Stimulated activated CD8-positive, alpha-beta memory T cell treated with anti-CD3 and anti-CD28 coated beads, Interleukin-15, amount 100 ng/mL, for 24 hours (primary cell): ENCODE measurements around the gene LSM14B.
A peak's percentile ranks its signal among the peaks of the same experiment; 100 is the strongest.
"Not testable (repeated sequence)": the region's sequence is repeated elsewhere in the genome, so short reads cannot be mapped to it uniquely, and the experiment has no call there.

ENCODE experiments used
- DNase-seq: peaks from one replicate; pipeline ENCODE4 v3.0.0-alpha.2; 2020; ENCODE audit warnings: low read depth

Gene LSM14B

GRCh38 chr20:62121776-62122653 is at the start of gene LSM14B:
LSM14B (plus strand) TSS chr20:62122475; CDS start chr20:62122667, 192 bp downstream.
- peak; percentile 99 for DNase-seq

GRCh38 chr20:62073323-62073722 is 49.0 kb upstream of the LSM14B start:
- no peak for DNase-seq

- no peak for DNase-seq
These were observed 43.1 kb upstream of the LSM14B start for GRCh38 chr20:62079166-62079565.

DNA sequence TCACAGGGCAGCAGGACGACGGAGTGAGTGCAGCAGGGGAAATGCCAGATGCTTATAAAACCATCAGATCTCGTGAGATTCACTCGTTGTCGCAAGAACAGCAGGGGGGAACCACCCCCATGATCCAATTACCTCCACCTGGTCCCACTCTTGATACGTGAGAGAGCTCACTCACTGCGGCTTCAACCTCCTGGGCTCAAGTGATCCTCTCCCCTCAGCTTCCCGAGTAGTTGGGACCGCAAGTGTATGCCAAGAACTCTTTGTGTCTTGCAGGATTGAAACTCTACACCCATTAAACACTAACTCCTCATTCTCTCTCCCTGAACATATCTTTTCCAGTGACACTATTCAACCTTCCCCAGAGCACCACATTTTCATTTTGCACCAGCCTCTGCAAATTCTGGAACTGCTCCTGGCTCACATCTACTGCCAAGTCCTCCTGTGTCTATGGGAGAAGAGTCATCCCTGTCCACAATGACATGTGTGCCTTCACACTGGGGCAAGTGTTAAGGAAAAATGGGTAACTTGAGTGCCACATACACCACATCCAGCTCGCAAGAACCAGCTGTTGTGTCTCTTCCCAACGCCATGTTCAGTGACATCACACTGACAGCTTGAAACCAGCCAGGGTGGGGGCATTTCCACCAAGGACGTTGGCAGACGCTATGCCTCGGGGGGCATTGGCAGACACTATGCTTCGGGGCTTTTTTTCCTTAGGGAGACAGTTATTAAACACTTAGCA is 41.9 kb upstream of the LSM14B start:
- no peak for DNase-seq

DNA sequence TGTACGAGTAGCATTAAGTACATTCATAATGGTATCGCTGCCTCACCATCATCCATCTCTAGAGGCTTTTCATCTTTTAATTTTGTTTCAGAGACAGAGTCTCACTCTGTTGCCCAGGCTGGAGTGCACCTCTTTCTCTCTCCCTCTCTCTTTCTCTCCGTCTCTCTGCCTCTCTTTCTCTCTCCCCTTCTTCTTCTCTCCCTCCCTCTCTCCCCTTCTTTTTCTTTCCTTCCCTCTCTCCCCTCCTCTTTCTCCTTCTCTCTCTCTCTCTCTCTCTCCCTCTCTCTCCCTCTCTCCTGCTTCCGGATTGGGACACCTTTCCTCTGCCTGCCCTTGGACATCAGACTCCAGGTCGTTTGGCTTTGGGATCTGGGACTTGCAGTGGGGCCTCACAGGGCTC is 39.0 kb upstream of the LSM14B start:
- no peak for DNase-seq

DNA sequence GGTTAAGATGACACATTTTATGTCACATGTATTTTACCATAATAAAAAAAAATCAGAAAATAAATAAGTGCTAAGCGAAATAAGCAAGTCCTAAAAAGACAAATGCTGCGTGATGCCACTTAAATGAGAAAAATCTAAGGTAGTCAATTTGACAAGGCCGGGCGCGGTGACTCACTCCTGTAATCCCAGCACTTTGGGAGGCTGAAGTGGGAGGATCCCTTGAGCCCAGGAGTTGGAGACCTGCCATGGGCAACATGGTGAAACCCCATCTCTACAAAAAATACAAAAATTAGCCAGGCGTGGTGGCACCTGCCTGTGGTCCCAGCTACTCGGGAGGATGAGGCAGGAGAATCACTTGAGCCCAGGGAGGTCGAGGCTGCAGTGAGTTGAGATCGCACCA is 38.1 kb upstream of the LSM14B start:
- not testable (repeated sequence) for DNase-seq

GRCh38 chr20:62085206-62085605 is 37.1 kb upstream of the LSM14B start:
- DNase-seq: no peak

- no peak for DNase-seq
These were observed 35.0 kb upstream of the LSM14B start for GRCh38 chr20:62087227-62087626.

DNA sequence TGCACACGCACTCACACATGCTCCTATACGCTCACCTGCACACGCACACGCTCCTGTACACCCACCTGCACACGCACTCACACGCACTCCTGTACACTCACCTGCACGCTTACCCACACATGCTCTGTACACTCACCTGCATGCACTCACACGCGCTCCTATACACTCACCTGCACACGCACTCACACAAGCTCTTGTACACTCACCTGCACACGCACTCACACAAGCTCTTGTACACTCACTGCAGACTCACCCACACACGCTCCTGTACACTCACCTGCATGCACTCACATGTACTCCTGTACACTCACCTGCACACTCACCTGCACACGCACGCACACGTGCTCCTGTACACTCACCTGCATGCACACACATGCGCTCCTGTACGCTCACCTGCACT is 34.6 kb upstream of the LSM14B start:
- no peak for DNase-seq

GRCh38 chr20:62088258-62089127 is 33.8 kb upstream of the LSM14B start:
- no peak for DNase-seq

- DNase-seq: no peak
These were observed 32.9 kb upstream of the LSM14B start for GRCh38 chr20:62089393-62089792.

DNA sequence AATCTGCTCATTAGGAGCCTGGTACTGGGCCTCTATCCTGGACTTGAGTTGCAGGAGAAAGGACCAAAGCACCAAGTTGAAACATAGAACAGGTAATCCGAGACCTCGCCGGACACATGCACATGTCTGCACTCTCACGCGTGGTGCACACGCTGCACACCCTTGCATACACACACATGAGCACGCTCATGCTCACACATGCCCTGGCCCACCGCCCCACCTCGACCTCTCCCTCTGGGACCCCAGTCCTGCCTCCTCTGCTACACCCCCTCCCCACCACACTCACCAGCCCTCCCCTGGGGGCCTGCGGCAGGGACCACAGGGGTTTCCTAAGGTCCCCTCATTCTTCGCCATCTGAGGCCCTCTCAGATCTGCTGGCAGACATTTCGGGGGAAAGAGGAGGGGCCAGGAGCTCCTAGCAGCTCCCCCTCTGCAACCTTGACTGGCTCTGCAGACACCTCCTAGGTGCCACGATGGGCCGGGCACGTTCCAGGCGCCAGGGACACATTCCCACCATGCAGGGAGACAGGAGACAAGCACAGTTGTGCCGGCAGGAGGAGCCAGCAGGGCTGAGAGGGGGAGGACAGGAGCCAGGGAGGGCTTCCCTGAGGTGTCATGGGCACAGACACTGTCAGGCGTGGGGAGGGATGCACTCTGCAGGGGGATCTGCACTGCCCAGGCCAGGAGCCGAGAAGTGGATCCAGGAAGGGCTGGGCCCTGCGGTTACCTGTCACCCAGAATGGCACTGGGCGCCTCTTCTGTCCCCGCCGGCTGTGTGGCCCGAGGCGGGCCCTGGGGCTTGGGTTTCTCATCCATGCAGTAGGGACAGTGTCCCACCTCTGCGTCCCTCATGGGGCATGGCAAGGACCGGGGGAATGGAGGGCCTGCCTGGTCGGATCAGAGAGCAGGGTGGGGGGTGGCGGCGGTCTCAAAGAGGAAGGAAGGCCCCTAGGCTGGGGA is 25.6 kb upstream of the LSM14B start:
- DNase-seq: no peak

GRCh38 chr20:62097881-62098407 is 24.3 kb upstream of the LSM14B start:
- no peak for DNase-seq

GRCh38 chr20:62101078-62101477 is 21.2 kb upstream of the LSM14B start:
- DNase-seq: no peak

DNA sequence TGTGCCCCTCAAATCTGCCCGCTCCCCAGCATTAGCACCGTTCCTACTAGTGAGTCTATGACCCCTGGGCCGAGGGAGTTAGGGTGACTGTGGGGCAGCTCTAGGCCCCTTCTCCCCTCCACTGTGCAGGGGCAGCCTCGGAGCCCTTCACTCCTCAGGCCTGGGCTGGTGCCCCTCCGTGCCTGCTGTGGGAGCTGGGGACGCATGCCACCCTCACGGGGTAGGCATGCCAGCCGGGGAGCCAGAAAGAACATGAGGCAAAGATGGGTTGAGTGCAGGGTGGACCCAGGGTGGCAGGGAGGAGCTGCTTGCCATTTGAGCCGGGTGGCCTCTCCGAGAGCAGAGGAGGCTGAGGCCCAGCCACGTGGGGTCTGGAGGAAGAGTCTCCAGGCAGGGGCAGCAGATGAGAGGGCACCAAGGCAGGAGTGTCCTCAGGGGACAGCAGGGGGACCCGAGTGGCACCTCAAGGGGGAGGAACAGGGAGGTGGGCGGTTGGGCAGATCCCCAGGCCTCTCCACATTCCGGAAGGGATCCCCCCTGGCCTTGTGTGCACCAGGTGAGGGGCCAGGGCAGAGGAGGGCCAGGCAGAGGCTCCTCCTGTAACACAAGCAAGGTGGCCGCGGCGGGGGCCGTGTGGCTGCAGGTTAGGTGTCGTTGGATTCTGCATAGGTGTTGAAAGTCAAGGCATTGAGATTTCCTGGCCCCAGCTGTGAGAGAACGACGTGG is 18.6 kb upstream of the LSM14B start:
- no peak for DNase-seq

DNA sequence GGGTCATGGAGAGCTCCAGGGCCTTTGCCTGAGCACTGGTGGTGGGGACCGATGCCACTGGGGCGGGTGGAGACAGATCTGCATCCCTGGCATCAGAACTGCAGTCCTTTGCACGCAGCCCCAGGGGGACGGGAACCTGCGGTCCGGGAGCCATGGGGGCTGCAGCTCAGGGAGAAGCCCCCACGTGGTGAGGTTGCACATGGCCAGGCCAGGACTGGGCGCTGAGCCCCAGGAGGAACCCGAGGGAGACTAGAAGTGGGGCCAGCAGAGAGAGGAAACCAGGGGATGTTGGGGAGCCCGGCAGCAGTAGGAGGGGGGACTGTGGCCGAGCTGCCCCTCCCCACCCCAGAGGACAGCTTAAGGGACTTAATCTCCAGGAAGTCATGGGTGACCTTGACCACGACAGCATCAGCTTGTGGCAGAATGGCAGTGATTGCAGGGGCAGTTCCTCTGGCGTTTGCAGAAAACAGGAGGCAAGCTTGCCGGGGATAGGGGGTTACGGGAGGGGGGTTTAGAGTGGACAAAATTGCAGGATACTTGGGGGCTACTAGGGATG is 18.0 kb upstream of the LSM14B start:
- no peak for DNase-seq

DNA sequence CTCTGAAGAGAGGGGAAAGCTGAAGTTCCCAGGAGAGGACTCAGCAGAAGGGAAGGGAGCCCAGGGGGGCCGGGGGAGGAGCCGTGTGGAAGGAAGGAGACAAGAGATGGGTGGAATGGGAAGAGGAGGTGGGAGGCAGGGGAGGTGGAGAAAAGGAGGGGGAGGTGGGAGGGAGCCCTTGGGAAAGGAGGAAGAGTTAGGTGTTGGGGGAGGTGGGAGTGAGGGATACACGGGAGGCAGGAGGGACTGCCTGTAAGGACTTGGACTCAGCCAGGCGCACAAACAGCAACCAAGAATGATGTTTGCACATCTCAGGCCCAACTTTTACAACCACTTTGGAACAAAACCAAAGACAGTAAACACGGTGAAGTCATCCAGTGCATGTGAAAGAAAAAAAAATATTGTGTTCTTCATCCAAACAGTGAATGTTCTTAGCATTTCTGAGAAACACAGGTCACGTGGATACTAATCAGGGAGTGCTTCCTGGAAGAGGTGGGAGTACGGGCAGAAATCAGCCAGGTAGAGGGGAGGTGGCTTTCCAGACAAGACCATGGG is 17.4 kb upstream of the LSM14B start:
- DNase-seq: no peak

DNA sequence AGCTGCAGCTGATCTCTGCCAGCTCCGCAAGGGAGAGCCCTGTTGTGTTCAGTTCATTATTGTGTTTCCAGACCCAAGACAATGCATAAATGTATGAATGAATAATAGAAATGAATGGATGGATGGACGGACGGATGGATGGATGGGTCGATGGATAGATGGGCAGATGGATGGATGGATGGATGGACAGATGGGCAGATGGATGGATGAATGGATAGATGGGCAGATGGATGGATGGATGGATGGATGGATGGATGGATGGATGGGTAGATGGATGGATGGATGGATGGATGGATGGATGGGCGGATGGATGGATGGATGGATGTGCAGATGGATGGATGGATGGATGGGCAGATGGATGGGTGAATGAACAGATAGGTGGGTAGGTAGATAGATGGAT is 16.7 kb upstream of the LSM14B start:
- DNase-seq: no peak

GRCh38 chr20:62111148-62111547 is 11.1 kb upstream of the LSM14B start:
- DNase-seq: no peak

DNA sequence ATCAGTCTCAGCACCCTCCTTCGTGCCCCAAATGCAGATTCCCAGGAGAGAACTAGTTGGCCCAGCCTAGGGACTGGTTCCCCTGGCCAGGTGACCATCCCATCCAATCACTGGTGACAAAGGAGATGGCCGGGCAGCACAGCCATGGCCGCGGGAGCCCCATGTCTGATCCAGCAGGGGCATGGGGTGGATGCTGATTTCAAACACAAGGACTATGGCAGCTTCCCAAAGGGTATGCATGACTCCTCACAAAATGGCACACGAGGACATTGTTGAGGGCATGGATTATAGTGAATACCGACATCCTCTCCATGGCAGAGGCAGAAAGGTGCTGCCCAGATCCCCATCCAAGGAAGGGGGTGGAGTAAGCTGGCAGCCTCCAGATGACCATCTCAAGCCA is 9.9 kb upstream of the LSM14B start:
- no peak for DNase-seq
